PC-3 (cell line): Measurements from ENCODE around the gene NOC4L. TPM values are rescaled to one million over a fixed set of nuclear protein-coding genes. Genes with fewer than 3 reads are reported as not detected.

Experiments used
- ATAC-seq: fragments of 200-7000 bp; cut with Tn5 transposase; 2 replicates; pipeline ENCODE4 v1.9.1; 2020; ENCODE audit warnings: mild to moderate bottlenecking, moderate library complexity
- BruUV-seq: library from RNA; stranded (reverse); fragments of 400-500 nt; replicated peaks from 2 replicates; lab custom pipeline; 2021; lab: Mats Ljungman, UMichigan
- CTCF ChIA-PET: fragments of 300-600 bp; sonication (Branson Sonifier 250); formaldehyde crosslinking; loops from one replicate; lab custom pipeline; 2022; ENCODE audit warnings: antibody characterized with exemption; lab: Charles Lee
- POLR2A ChIA-PET: fragments of 300-600 bp; sonication (Branson Sonifier 250); formaldehyde crosslinking; loops from one replicate; lab custom pipeline; 2022; ENCODE audit warnings: antibody characterized with exemption; ENCODE audit not compliant: unreplicated experiment; lab: Charles Lee
- DNase-seq: peaks from one replicate; pipeline ENCODE4 v3.0.0-alpha.2; 2015
- H2AFZ ChIP-seq: fragments of 300-600 bp; sonication (generic); 2 replicates; pipeline ENCODE4 v1.6.0; 2016; ENCODE audit warnings: antibody characterized with exemption, low read length
- H3F3A ChIP-seq: fragments of 300-600 bp; sonication (generic); one replicate; pipeline ENCODE4 v1.6.0; 2017; ENCODE audit warnings: antibody characterized with exemption, low read length, control low read depth, mild to moderate bottlenecking; ENCODE audit not compliant: unreplicated experiment
- H3K27ac ChIP-seq: fragments of 300-600 bp; sonication (generic); 2 replicates; pipeline ENCODE4 v1.5.1; 2016; ENCODE audit warnings: mild to moderate bottlenecking, low read length
- H3K27me3 ChIP-seq: fragments of 300-600 bp; sonication (generic); 2 replicates; pipeline ENCODE4 v1.6.1; 2016; ENCODE audit warnings: low read length, mixed read lengths
- H3K36me3 ChIP-seq: fragments of 300-600 bp; sonication (generic); 2 replicates; pipeline ENCODE4 v1.6.1; 2016; ENCODE audit warnings: low read depth, mixed run types, low read length, mixed read lengths
- H3K4me1 ChIP-seq: fragments of 300-600 bp; sonication (generic); 2 replicates; pipeline ENCODE4 v1.5.1; 2016; ENCODE audit warnings: low read length; ENCODE audit not compliant: insufficient read depth
- H3K4me2 ChIP-seq: fragments of 300-600 bp; sonication (generic); 2 replicates; pipeline ENCODE4 v1.6.0; 2016; ENCODE audit warnings: low read length
- H3K4me3 ChIP-seq: fragments of 300-600 bp; sonication (generic); 2 replicates; pipeline ENCODE4 v1.5.1; 2016; ENCODE audit warnings: mild to moderate bottlenecking, low read length, mixed read lengths
- H3K79me2 ChIP-seq: fragments of 300-600 bp; sonication (generic); 2 replicates; pipeline ENCODE4 v1.6.1; 2017; ENCODE audit warnings: low read length, mixed read lengths
- H3K9ac ChIP-seq: fragments of 300-600 bp; sonication (generic); 2 replicates; pipeline ENCODE4 v1.6.0; 2016; ENCODE audit warnings: mild to moderate bottlenecking, low read length
- H3K9me2 ChIP-seq: fragments of 300-600 bp; sonication (generic); replicated peaks from 2 replicates; pipeline ENCODE4 v1.6.1; 2016; ENCODE audit warnings: mixed run types, low read length, mixed read lengths
- H3K9me3 ChIP-seq: fragments of 300-600 bp; sonication (generic); 2 replicates; pipeline ENCODE4 v1.6.1; 2016; ENCODE audit warnings: low read length, mixed read lengths
- H4K20me1 ChIP-seq: fragments of 300-600 bp; sonication (generic); 2 replicates; pipeline ENCODE4 v1.6.1; 2016; ENCODE audit warnings: low read length, mixed read lengths
- EZH2 ChIP-seq: fragments of 300-600 bp; sonication (generic); IDR thresholded peaks from one replicate; pipeline ENCODE4 v1.6.1; 2017; ENCODE audit warnings: antibody characterized with exemption, mild to moderate bottlenecking, low read length; ENCODE audit not compliant: unreplicated experiment
- EZH2phosphoT487 ChIP-seq: fragments of 300-600 bp; sonication (generic); IDR thresholded peaks from 2 replicates; pipeline ENCODE4 v1.6.1; 2018; ENCODE audit warnings: mild to moderate bottlenecking, antibody characterized with exemption, low read length, borderline replicate concordance
- intact Hi-C: fragments of 100-400 bp; cut with micrococcal nuclease; formaldehyde crosslinking; loops from 2 replicates; pipeline ENCODE4 v1.9.0; 2023
- total RNA-seq: library from RNA; depleted of rRNA; stranded (reverse); fragments of >200 nt; gene quantifications from 2 replicates; pipeline ENCODE4 v1.2.3, GENCODE V29; 2014
- TF ChIP-seq, protein P1 (sequence below): fragments of 300-600 bp; sonication (generic); conservative IDR thresholded peaks from 2 replicates; pipeline ENCODE4 v1.5.1; 2017; ENCODE audit warnings: antibody characterized with exemption, low read depth, mild to moderate bottlenecking, low read length

Gene NOC4L
- total RNA-seq, 1 experiment from 2014 or later, result 44.4 TPM

DNA sequence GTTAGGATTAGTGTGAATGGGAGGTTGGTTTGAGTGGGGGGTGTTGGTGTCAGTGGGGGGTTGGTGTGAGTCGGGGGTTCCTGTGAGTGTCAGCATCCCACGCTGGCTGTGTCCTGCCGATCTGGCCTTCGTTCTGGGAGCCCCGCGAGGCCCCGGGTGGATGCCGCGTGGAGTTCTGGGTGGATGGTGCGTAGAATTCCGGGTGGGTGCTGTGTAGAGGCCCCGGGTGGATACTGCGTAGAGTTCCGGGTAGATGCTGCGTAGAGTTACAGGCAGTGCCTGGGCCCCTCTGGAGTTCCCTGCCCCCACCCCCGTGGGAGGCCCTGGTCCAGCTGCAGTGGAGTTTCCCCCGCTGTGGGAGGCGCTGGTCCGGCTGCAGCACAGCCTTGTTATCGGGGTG, 8.7 kb downstream of the NOC4L start:
- no peak overlapping the region for H3K27ac ChIP-seq
- TF ChIP-seq EZH2phosphoT487 (no peak), EZH2 (no peak)
- TF ChIP-seq, protein P1, sequence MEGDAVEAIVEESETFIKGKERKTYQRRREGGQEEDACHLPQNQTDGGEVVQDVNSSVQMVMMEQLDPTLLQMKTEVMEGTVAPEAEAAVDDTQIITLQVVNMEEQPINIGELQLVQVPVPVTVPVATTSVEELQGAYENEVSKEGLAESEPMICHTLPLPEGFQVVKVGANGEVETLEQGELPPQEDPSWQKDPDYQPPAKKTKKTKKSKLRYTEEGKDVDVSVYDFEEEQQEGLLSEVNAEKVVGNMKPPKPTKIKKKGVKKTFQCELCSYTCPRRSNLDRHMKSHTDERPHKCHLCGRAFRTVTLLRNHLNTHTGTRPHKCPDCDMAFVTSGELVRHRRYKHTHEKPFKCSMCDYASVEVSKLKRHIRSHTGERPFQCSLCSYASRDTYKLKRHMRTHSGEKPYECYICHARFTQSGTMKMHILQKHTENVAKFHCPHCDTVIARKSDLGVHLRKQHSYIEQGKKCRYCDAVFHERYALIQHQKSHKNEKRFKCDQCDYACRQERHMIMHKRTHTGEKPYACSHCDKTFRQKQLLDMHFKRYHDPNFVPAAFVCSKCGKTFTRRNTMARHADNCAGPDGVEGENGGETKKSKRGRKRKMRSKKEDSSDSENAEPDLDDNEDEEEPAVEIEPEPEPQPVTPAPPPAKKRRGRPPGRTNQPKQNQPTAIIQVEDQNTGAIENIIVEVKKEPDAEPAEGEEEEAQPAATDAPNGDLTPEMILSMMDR, result no peak
- no peak overlapping the region for H3K9ac ChIP-seq
- CTCF ChIA-PET, result interaction anchor here (1.4 kb wide), 1 partner anchor 132 kb away, joined by 9 read pairs; no protein-coding TSS in a partner anchor
- DNase-seq (no peak), ATAC-seq (no peak)
- peaks cover 30% of the 10 kb centered on the region for H3K36me3 ChIP-seq
- intact Hi-C loops, result no loop called here
- H3K4me1 ChIP-seq, result no peaks in the 10 kb centered on the region
- H2AFZ ChIP-seq, result no peak overlapping the region
- BruUV-seq, result no TSS peak
- POLR2A ChIA-PET, result no interaction called here
- no peak overlapping the region for H3K4me2 ChIP-seq
- 0 out of 2 replicates have a peak, but pooled peaks cover 7% of the 10 kb centered on the region for H3K9me3 ChIP-seq
- no peaks in the 10 kb centered on the region for H3K9me2 ChIP-seq
- H4K20me1 ChIP-seq, result no peaks in the 10 kb centered on the region
- H3K4me3 ChIP-seq, result no peak overlapping the region
- H3K79me2 ChIP-seq, result peaks cover 4% of the 10 kb centered on the region
- H3F3A ChIP-seq, result peaks cover 13% of the 10 kb centered on the region
- H3K27me3 ChIP-seq, result no peaks in the 10 kb centered on the region

DNA sequence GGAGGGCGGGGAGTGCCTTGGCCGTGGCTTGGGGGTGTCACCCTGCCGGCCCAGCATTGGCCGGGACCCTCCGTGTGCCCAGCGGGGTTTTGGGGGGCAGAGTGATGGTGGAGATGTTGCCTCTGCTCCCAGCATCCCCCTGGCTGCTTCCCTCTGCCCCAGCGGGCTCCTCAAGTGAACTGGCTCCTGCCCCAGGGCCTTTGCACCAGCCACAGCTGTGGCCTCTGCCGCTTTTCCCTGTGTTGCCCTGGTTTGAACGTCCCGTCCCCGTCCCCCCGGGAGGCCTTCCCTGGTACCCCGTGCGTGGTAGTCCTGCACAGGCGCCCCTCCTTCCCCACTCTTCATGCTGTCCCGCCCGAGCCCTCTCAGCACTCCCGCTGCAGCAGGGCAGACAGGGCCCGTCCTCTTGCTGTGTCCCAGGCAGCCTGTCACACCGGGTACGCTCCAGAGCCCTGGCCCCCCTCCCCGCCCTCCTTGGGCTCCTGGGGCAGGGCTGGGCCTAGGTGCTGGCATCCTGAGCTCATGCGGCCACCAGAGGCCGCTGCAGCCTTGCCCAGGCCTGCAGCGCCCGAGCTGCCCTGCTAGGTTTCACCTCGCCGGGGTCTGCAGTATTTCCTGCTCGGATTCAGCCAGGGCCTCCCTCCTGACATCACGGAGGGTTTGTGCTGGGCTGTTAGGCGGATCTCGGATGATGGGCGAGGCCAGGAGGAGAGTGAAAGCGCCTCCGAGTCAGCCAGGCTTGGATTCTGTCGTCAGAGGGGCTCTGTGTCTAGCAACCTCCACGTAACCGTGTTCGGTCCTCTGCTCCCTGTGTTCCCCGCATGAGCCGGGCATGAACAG, 9.5 kb downstream of the NOC4L start:
- peaks cover 29% of the 10 kb centered on the region for H3K36me3 ChIP-seq
- no TSS peak for BruUV-seq
- TF ChIP-seq EZH2phosphoT487, result no peak
- TF ChIP-seq, protein P1, result peak; percentile 97
- H3K4me3 ChIP-seq, result no peak overlapping the region
- 0 out of 2 replicates have a peak, but pooled peaks cover 7% of the 10 kb centered on the region for H3K9me3 ChIP-seq
- CTCF ChIA-PET, result interaction anchor here (0.5 to 1.4 kb wide), 8 partner anchors 9 to 260 kb away, joined by 3 to 16 read pairs (median 9); no protein-coding TSS in a partner anchor
- no peaks in the 10 kb centered on the region for H3K4me1 ChIP-seq
- no peaks in the 10 kb centered on the region for H4K20me1 ChIP-seq
- intact Hi-C loops, result loop anchor here (2.0 kb wide), 3 partner anchors 35 to 261 kb away; no protein-coding TSS in a partner anchor
- DNase-seq (peak; percentile 86), ATAC-seq (peak; percentile 99)
- H3K79me2 ChIP-seq, result no peaks in the 10 kb centered on the region
- peaks cover 13% of the 10 kb centered on the region for H3F3A ChIP-seq
- POLR2A ChIA-PET, result no interaction called here
- no peaks in the 10 kb centered on the region for H3K27me3 ChIP-seq
- no peak overlapping the region for H3K27ac ChIP-seq
- H2AFZ ChIP-seq, result no peak overlapping the region
- no peaks in the 10 kb centered on the region for H3K9me2 ChIP-seq
- no peak overlapping the region for H3K4me2 ChIP-seq
- no peak overlapping the region for H3K9ac ChIP-seq
